ENCODE results near the gene PDK2. TPM values are rescaled to one million over a fixed set of nuclear protein-coding genes. Genes with fewer than 3 reads are reported as not detected.
A peak's percentile ranks its signal among the peaks of the same experiment; 100 is the strongest.

Gene PDK2
- total RNA-seq, 4 donors from 2014 or later, result 31.6 to 70.6 (median 58.1) TPM

- Histone ChIP-seq H3K36me3 (peaks cover 0 to 41% of the 10 kb centered on the region in 2 donors), H3K4me1 (peaks cover 3 to 52% (median 33%) of the 10 kb centered on the region in 3 donors), H3K4me3 (no peak overlapping the region), H3K9me3 (no peaks in the 10 kb centered on the region), H3K27ac (peak overlapping the region; percentile 2 to 77 (median 60)), H3K27me3 (no peaks in the 10 kb centered on the region)
- 41% methylated on average over 2 of the region's 7 CpGs; no CpG with 5 or more reads in 1 of the 2 donors for WGBS, 2 donors (ENCODE audit: low coverage in 1 of 2)
- TF ChIP-seq POLR2AphosphoS5 (IDR thresholded peaks at IDR 0.05) (peak; percentile 64), CTCF (IDR thresholded peaks at IDR 0.05) (no peak)
- peak; percentile 57 for ATAC-seq
Observed at GRCh38 chr17:50133028-50133768, 38.0 kb downstream of the PDK2 start.

GRCh38 chr17:50133769-50134099 is 38.6 kb downstream of the PDK2 start:
- peaks cover 0 to 47% of the 10 kb centered on the region in 2 donors for H3K36me3 ChIP-seq
- peaks cover 3 to 47% (median 32%) of the 10 kb centered on the region in 3 donors for H3K4me1 ChIP-seq
- no peak for ATAC-seq
- 33 to 36% methylated on average over 1 to 2 of the region's 16 CpGs for WGBS, 2 donors (ENCODE audit: low coverage in 1 of 2)
- peak overlapping the region; percentile 2 to 77 (median 60) for H3K27ac ChIP-seq
- no peak for TF ChIP-seq POLR2A (IDR thresholded peaks at IDR 0.05)
- no peak for TF ChIP-seq CTCF (IDR thresholded peaks at IDR 0.05)
- TF ChIP-seq EP300 (IDR thresholded peaks at IDR 0.05), result no peak
- no peak for TF ChIP-seq POLR2AphosphoS5 (IDR thresholded peaks at IDR 0.05)
- no peaks in the 10 kb centered on the region for H3K9me3 ChIP-seq
- no peaks in the 10 kb centered on the region for H3K27me3 ChIP-seq
- H3K4me3 ChIP-seq, result no peak overlapping the region

GRCh38 chr17:50134206-50135110 is 39.3 kb downstream of the PDK2 start:
- Histone ChIP-seq H3K4me3 (no peak overlapping the region), H3K27me3 (no peaks in the 10 kb centered on the region), H3K9me3 (no peaks in the 10 kb centered on the region), H3K27ac (peak overlapping the region in 1 of 4 donors; percentile 69), H3K4me1 (peaks cover 3 to 43% (median 25%) of the 10 kb centered on the region in 3 donors), H3K36me3 (peaks cover 0 to 54% of the 10 kb centered on the region in 2 donors)
- WGBS, 2 donors (ENCODE audit: low coverage in 1 of 2), result 41 to 45% methylated on average over 4 to 5 of the region's 16 CpGs
- ATAC-seq, result no peak
- TF ChIP-seq POLR2AphosphoS5 (IDR thresholded peaks at IDR 0.05) (no peak), POLR2A (IDR thresholded peaks at IDR 0.05) (no peak), EP300 (IDR thresholded peaks at IDR 0.05) (no peak), CTCF (IDR thresholded peaks at IDR 0.05) (no peak)

- Histone ChIP-seq H3K4me3 (no peak overlapping the region), H3K27ac (no peak overlapping the region), H3K4me1 (peaks cover 3 to 43% (median 21%) of the 10 kb centered on the region in 3 donors), H3K27me3 (no peaks in the 10 kb centered on the region), H3K36me3 (peaks cover 0 to 64% of the 10 kb centered on the region in 2 donors), H3K9me3 (no peaks in the 10 kb centered on the region)
- TF ChIP-seq CTCF (IDR thresholded peaks at IDR 0.05), result no peak
- no peak for ATAC-seq
- no CpG with 5 or more reads among the region's 16 CpGs for WGBS, 2 donors (ENCODE audit: low coverage in 1 of 2)
Observed at GRCh38 chr17:50135316-50136095, 40.4 kb downstream of the PDK2 start.
